GM12878 (cell line): Measurements from ENCODE around the gene DNAJC4. TPM values are rescaled to one million over a fixed set of nuclear protein-coding genes. Genes with fewer than 3 reads are reported as not detected.
A peak's percentile ranks its signal among the peaks of the same experiment; 100 is the strongest.

Experiments
- CHD1 ChIP-seq: IDR thresholded peaks from 2 replicates; pipeline ENCODE4 v1.6.1; 2012; ENCODE audit warnings: low read depth, low read length, improper control_type of control experiment
- CREM ChIP-seq: IDR thresholded peaks from 2 replicates; pipeline ENCODE4 v1.6.1; 2014; ENCODE audit warnings: antibody characterized with exemption, low read depth
- GATAD2B ChIP-seq: fragments of 450-650 bp; conservative IDR thresholded peaks from 2 replicates; pipeline ENCODE4 v1.6.1; 2017; ENCODE audit warnings: low read depth, mild to moderate bottlenecking, moderate library complexity
- HDAC2 ChIP-seq: fragments of 200-600 bp; sonication (generic); IDR thresholded peaks from 2 replicates; pipeline ENCODE4 v1.6.1; 2017
- IRF4 ChIP-seq: IDR thresholded peaks from 2 replicates; pipeline ENCODE4 v1.6.1; 2011; ENCODE audit warnings: low read depth, low read length
- NR2F1 ChIP-seq: fragments of 450-650 bp; conservative IDR thresholded peaks from 2 replicates; pipeline ENCODE4 v1.6.1; 2017; ENCODE audit warnings: mild to moderate bottlenecking
- TBL1XR1 ChIP-seq: IDR thresholded peaks from 2 replicates; pipeline ENCODE4 v1.6.1; 2012; ENCODE audit warnings: low read depth, low read length, improper control_type of control experiment
- polyA plus RNA-seq, 11 experiments: library from polyadenylated mRNA; depleted of rRNA in 4 of 11; unstranded in 6 of 11; stranded (reverse) in 5 of 11; fragments of >200 nt; fragmentation: Nextera tagmentation in 4 of 11; fragmentation: Illumina TruSeq in 1 of 11; extraction: Ambion mirVana in 4 of 11; extraction: Trizol in 1 of 11; gene quantifications; 1 replicate in 1 of 11; 2 replicates in 10 of 11; pipeline versions ENCODE4 v1.2.1 to v1.2.3, GENCODE V29; 2011 to 2016; ENCODE audit warnings: inconsistent platforms in 2 of 11, missing spikeins in 2 of 11, low read depth in 1 of 11
- total RNA-seq, 4 experiments: library from RNA; depleted of rRNA in 3 of 4; stranded (reverse); fragments of >200 nt in 3 of 4; fragmentation: Illumina TruSeq in 1 of 4; extraction: Trizol in 1 of 4; gene quantifications; 2 replicates each; pipeline versions ENCODE4 v1.2.1 to v1.2.3, GENCODE V29; 2013 to 2021
- TF ChIP-seq, protein P1 (sequence below): IDR thresholded peaks from 2 replicates; pipeline ENCODE4 v1.6.1; 2012; ENCODE audit warnings: improper control_type of control experiment, low read depth, low read length; ENCODE audit not compliant: insufficient replicate concordance
- TF ChIP-seq, protein P2 (sequence below): fragments of 450-650 bp; IDR thresholded peaks from 2 replicates; pipeline ENCODE4 v1.6.1; 2016; ENCODE audit warnings: mild to moderate bottlenecking, moderate library complexity, borderline replicate concordance
- TF ChIP-seq, protein P3 (sequence below): fragments of 450-650 bp; IDR thresholded peaks from 2 replicates; pipeline ENCODE4 v1.6.1; 2017; ENCODE audit warnings: antibody characterized with exemption, mild to moderate bottlenecking, moderate library complexity

Gene DNAJC4
- total and polyA plus RNA-seq, 10 of the 15 experiments (the other 5 are each of a cell fraction or from before 2014, with no cell fraction given), result 3.7 to 64.9 (median 30.1) TPM

- TF ChIP-seq, protein P1, sequence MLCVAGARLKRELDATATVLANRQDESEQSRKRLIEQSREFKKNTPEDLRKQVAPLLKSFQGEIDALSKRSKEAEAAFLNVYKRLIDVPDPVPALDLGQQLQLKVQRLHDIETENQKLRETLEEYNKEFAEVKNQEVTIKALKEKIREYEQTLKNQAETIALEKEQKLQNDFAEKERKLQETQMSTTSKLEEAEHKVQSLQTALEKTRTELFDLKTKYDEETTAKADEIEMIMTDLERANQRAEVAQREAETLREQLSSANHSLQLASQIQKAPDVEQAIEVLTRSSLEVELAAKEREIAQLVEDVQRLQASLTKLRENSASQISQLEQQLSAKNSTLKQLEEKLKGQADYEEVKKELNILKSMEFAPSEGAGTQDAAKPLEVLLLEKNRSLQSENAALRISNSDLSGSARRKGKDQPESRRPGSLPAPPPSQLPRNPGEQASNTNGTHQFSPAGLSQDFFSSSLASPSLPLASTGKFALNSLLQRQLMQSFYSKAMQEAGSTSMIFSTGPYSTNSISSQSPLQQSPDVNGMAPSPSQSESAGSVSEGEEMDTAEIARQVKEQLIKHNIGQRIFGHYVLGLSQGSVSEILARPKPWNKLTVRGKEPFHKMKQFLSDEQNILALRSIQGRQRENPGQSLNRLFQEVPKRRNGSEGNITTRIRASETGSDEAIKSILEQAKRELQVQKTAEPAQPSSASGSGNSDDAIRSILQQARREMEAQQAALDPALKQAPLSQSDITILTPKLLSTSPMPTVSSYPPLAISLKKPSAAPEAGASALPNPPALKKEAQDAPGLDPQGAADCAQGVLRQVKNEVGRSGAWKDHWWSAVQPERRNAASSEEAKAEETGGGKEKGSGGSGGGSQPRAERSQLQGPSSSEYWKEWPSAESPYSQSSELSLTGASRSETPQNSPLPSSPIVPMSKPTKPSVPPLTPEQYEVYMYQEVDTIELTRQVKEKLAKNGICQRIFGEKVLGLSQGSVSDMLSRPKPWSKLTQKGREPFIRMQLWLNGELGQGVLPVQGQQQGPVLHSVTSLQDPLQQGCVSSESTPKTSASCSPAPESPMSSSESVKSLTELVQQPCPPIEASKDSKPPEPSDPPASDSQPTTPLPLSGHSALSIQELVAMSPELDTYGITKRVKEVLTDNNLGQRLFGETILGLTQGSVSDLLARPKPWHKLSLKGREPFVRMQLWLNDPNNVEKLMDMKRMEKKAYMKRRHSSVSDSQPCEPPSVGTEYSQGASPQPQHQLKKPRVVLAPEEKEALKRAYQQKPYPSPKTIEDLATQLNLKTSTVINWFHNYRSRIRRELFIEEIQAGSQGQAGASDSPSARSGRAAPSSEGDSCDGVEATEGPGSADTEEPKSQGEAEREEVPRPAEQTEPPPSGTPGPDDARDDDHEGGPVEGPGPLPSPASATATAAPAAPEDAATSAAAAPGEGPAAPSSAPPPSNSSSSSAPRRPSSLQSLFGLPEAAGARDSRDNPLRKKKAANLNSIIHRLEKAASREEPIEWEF, result no peak
- TF ChIP-seq CREM (0 out of 2 replicates have a peak, but pooled peaks have one; percentile 46), NR2F1 (peak; percentile 51), TBL1XR1 (0 out of 2 replicates have a peak, but pooled peaks have one; percentile 17), GATAD2B (peak; percentile 51), CHD1 (no peak), HDAC2 (no peak), IRF4 (no peak)
- TF ChIP-seq, protein P2, sequence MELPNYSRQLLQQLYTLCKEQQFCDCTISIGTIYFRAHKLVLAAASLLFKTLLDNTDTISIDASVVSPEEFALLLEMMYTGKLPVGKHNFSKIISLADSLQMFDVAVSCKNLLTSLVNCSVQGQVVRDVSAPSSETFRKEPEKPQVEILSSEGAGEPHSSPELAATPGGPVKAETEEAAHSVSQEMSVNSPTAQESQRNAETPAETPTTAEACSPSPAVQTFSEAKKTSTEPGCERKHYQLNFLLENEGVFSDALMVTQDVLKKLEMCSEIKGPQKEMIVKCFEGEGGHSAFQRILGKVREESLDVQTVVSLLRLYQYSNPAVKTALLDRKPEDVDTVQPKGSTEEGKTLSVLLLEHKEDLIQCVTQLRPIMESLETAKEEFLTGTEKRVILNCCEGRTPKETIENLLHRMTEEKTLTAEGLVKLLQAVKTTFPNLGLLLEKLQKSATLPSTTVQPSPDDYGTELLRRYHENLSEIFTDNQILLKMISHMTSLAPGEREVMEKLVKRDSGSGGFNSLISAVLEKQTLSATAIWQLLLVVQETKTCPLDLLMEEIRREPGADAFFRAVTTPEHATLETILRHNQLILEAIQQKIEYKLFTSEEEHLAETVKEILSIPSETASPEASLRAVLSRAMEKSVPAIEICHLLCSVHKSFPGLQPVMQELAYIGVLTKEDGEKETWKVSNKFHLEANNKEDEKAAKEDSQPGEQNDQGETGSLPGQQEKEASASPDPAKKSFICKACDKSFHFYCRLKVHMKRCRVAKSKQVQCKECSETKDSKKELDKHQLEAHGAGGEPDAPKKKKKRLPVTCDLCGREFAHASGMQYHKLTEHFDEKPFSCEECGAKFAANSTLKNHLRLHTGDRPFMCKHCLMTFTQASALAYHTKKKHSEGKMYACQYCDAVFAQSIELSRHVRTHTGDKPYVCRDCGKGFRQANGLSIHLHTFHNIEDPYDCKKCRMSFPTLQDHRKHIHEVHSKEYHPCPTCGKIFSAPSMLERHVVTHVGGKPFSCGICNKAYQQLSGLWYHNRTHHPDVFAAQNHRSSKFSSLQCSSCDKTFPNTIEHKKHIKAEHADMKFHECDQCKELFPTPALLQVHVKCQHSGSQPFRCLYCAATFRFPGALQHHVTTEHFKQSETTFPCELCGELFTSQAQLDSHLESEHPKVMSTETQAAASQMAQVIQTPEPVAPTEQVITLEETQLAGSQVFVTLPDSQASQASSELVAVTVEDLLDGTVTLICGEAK, result 0 out of 2 replicates have a peak, but pooled peaks have one; percentile 35
- TF ChIP-seq, protein P3, sequence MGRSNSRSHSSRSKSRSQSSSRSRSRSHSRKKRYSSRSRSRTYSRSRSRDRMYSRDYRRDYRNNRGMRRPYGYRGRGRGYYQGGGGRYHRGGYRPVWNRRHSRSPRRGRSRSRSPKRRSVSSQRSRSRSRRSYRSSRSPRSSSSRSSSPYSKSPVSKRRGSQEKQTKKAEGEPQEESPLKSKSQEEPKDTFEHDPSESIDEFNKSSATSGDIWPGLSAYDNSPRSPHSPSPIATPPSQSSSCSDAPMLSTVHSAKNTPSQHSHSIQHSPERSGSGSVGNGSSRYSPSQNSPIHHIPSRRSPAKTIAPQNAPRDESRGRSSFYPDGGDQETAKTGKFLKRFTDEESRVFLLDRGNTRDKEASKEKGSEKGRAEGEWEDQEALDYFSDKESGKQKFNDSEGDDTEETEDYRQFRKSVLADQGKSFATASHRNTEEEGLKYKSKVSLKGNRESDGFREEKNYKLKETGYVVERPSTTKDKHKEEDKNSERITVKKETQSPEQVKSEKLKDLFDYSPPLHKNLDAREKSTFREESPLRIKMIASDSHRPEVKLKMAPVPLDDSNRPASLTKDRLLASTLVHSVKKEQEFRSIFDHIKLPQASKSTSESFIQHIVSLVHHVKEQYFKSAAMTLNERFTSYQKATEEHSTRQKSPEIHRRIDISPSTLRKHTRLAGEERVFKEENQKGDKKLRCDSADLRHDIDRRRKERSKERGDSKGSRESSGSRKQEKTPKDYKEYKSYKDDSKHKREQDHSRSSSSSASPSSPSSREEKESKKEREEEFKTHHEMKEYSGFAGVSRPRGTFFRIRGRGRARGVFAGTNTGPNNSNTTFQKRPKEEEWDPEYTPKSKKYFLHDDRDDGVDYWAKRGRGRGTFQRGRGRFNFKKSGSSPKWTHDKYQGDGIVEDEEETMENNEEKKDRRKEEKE, result no peak
These were observed 16.8 kb downstream of the DNAJC4 start, which contains the start of gene PPP1R14B (continued) for GRCh38 chr11:64246871-64247728.
